GM23338 (cell line): ENCODE measurements around the gene CHRNA4. TPM values are rescaled to one million over a fixed set of nuclear protein-coding genes. Genes with fewer than 3 reads are reported as not detected.

Experiments
- ATAC-seq: fragments of 200-7000 bp; cut with Tn5 transposase; 3 replicates; pipeline ENCODE4 v1.9.1; 2020
- DNase-seq: peaks from one replicate; pipeline ENCODE4 v3.0.0-alpha.2; 2015; ENCODE audit warnings: low spot score
- H2AFZ ChIP-seq: fragments of 200-600 bp; sonication (generic); 2 replicates; pipeline ENCODE4 v1.8.0; 2016; ENCODE audit warnings: antibody characterized with exemption, mild to moderate bottlenecking, moderate library complexity
- H3F3A ChIP-seq: fragments of 200-600 bp; sonication (generic); replicated peaks from 2 replicates; pipeline ENCODE4 v1.8.0; 2017; ENCODE audit warnings: antibody characterized with exemption, mixed run types, low read depth
- H3K27ac ChIP-seq: fragments of 200-600 bp; sonication (generic); 2 replicates; pipeline ENCODE4 v1.6.1; 2016; ENCODE audit warnings: low read depth
- H3K27me3 ChIP-seq: fragments of 200-600 bp; sonication (generic); 2 replicates; pipeline ENCODE4 v1.8.0; 2016; ENCODE audit warnings: mild to moderate bottlenecking, mixed run types, moderate library complexity; ENCODE audit not compliant: insufficient read depth
- H3K36me3 ChIP-seq: fragments of 200-600 bp; sonication (generic); 2 replicates; pipeline ENCODE4 v1.8.0; 2016; ENCODE audit warnings: mild to moderate bottlenecking; ENCODE audit not compliant: insufficient read depth
- H3K4me1 ChIP-seq: fragments of 200-600 bp; sonication (generic); 2 replicates; pipeline ENCODE4 v1.8.0; 2016; ENCODE audit warnings: mild to moderate bottlenecking, moderate library complexity; ENCODE audit not compliant: insufficient read depth
- H3K4me2 ChIP-seq: fragments of 200-600 bp; sonication (generic); 2 replicates; pipeline ENCODE4 v1.7.1; 2017; ENCODE audit warnings: mixed run types
- H3K4me3 ChIP-seq: fragments of 200-600 bp; sonication (generic); 2 replicates; pipeline ENCODE4 v1.6.1; 2016; ENCODE audit warnings: mixed run types
- H3K79me2 ChIP-seq: fragments of 200-600 bp; sonication (generic); replicated peaks from 2 replicates; pipeline ENCODE4 v1.8.0; 2017; ENCODE audit warnings: mild to moderate bottlenecking; ENCODE audit not compliant: insufficient read depth
- H3K9me2 ChIP-seq: fragments of 200-600 bp; sonication (generic); 2 replicates; pipeline ENCODE4 v1.8.0; 2017; ENCODE audit not compliant: insufficient read depth
- H4K20me1 ChIP-seq: fragments of 200-600 bp; sonication (generic); replicated peaks from 2 replicates; pipeline ENCODE4 v1.8.0; 2017; ENCODE audit warnings: mild to moderate bottlenecking; ENCODE audit not compliant: insufficient read depth
- H3K27ac Mint-ChIP-seq: 2 replicates; pipeline ENCODE4 v1.8.0; 2020; ENCODE audit warnings: inconsistent platforms, mild to moderate bottlenecking, moderate library complexity, mixed read lengths
- H3K27me3 Mint-ChIP-seq: 3 replicates; pipeline ENCODE4 v1.8.0; 2022; ENCODE audit warnings: low read depth, mild to moderate bottlenecking, moderate library complexity, mixed read lengths, inconsistent platforms; ENCODE audit not compliant: insufficient read depth, poor library complexity
- H3K36me3 Mint-ChIP-seq: 3 replicates; pipeline ENCODE4 v1.8.0; 2021; ENCODE audit warnings: low read depth, mild to moderate bottlenecking, inconsistent platforms, moderate library complexity, mixed read lengths
- H3K4me1 Mint-ChIP-seq: 3 replicates; pipeline ENCODE4 v1.8.0; 2020; ENCODE audit warnings: mild to moderate bottlenecking, inconsistent platforms, mixed read lengths
- H3K4me3 Mint-ChIP-seq: 3 replicates; pipeline ENCODE4 v1.8.0; 2021; ENCODE audit warnings: moderate library complexity, mild to moderate bottlenecking, inconsistent platforms, mixed read lengths
- H3K9me3 Mint-ChIP-seq: 3 replicates; pipeline ENCODE4 v1.8.0; 2020; ENCODE audit warnings: moderate library complexity, mild to moderate bottlenecking, inconsistent platforms, mixed read lengths
- CTCF ChIP-seq, 2 experiments: fragments of 200-600 bp in 1 of 2; sonication (generic) in 1 of 2; conservative IDR thresholded peaks; 2 replicates each; pipeline versions ENCODE4 v1.5.1 to v1.6.1; 2016 to 2017; ENCODE audit warnings: antibody characterized with exemption in 2 of 2, low read depth in 2 of 2, mild to moderate bottlenecking in 2 of 2, moderate library complexity in 1 of 2
- ETS1 ChIP-seq: IDR thresholded peaks from 2 replicates; pipeline ENCODE4 v1.6.1; 2016; ENCODE audit warnings: antibody characterized with exemption
- EZH2 ChIP-seq: fragments of 200-600 bp; sonication (generic); IDR thresholded peaks from one replicate; pipeline ENCODE4 v1.8.0; 2017; ENCODE audit warnings: antibody characterized with exemption, mild to moderate bottlenecking, low read depth; ENCODE audit not compliant: unreplicated experiment
- EZH2phosphoT487 ChIP-seq: fragments of 200-600 bp; sonication (generic); IDR thresholded peaks from one replicate; pipeline ENCODE4 v1.8.1; 2018; ENCODE audit warnings: antibody characterized with exemption; ENCODE audit not compliant: unreplicated experiment
- POLR2AphosphoS5 ChIP-seq: IDR thresholded peaks from 2 replicates; pipeline ENCODE4 v1.6.1; 2016; ENCODE audit warnings: antibody characterized with exemption, low read depth
- ZNF331 ChIP-seq: fragments of 250-450 bp; sonication (Bioruptor Pico); IDR thresholded peaks from 2 replicates; pipeline ENCODE4 v1.5.0; 2020; ENCODE audit warnings: low read depth, mild to moderate bottlenecking, moderate library complexity
- polyA plus RNA-seq: library from polyadenylated mRNA; unstranded; fragments of >200 nt; fragmentation: Nextera tagmentation; extraction: Ambion mirVana; gene quantifications from 2 replicates; pipeline ENCODE4 v1.2.1, GENCODE V29; 2016
- total RNA-seq: library from RNA; depleted of rRNA; stranded (reverse); fragments of >200 nt; shearing (Covaris generic); gene quantifications from 2 replicates; pipeline ENCODE4 v1.2.3, GENCODE V29; 2014
- TF ChIP-seq, protein P1 (sequence below): IDR thresholded peaks from one replicate; pipeline ENCODE4 v1.6.1; 2018; ENCODE audit warnings: antibody characterized with exemption; ENCODE audit not compliant: unreplicated experiment

CHRNA4 gene
- total and polyA plus RNA-seq, 2 experiments from 2014 or later: 2.7 to 3.9 TPM

DNA sequence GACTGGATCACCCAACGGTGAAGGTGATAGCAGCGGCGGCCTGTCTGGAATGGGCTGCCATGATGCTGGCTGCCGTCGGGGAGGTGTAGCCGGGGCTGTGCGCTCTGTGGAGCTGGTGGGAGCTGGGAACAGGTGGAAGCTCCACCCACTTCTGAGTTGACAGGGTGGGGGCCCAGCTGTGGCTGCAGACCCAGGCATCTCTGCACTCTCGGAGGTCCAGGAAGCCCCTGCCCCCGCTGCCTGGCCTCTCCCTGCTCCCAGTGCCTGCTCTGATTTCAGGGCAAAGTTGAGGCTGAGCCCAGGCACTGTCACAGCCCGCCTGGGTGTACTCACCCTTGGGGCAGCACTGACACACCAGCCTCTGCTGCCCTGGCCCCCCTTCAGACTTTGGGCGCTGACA is 18.1 kb upstream of the CHRNA4 start (continued):
- TF ChIP-seq ETS1 (no peak), POLR2AphosphoS5 (no peak), EZH2phosphoT487 (no peak)

DNA sequence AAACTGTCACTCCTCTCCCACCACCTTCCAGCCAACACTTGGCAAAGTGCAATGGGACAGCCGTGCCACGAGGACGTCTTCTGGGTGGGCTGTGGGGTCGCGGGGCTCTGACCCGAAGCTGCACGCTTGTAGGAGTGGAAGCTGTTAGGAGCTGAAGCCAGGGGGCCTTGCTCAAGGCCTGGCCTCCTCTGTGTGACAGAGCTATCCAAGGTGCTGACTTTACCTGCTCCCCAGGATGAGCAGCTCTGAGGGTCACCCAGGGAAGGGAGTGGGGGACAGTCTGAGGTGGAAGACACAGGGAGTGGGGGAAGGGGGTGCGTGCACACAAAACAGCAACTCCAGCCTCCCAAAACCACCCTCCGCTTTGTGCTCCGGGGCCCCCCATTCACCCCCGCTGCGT is 17.5 kb upstream of the CHRNA4 start:
- no peak overlapping the region for H3K27ac Mint-ChIP-seq

More for the DNA sequence above, 17.5 kb upstream of the CHRNA4 start:
- Histone ChIP-seq H3K36me3 (no peaks in the 10 kb centered on the region), H3K4me2 (peak overlapping the region; percentile 71), H3F3A (no peaks in the 10 kb centered on the region), H3K27ac (no peak overlapping the region), H3K27me3 (no peaks in the 10 kb centered on the region), H3K4me1 (peaks cover 18% of the 10 kb centered on the region), H3K4me3 (no peak overlapping the region), H3K9me2 (no peaks in the 10 kb centered on the region), H2AFZ (no peak overlapping the region), H3K79me2 (no peaks in the 10 kb centered on the region), H4K20me1 (no peaks in the 10 kb centered on the region)
- H3K9me3 Mint-ChIP-seq: no peaks in the 10 kb centered on the region; the same call in 2 of the 3 replicates
- H3K4me1 Mint-ChIP-seq: peaks cover 27% of the 10 kb centered on the region
- peak; percentile 58 for ATAC-seq
- peak overlapping the region; percentile 40; the same call in 2 of the 3 replicates for H3K4me3 Mint-ChIP-seq
- TF ChIP-seq, protein P1, sequence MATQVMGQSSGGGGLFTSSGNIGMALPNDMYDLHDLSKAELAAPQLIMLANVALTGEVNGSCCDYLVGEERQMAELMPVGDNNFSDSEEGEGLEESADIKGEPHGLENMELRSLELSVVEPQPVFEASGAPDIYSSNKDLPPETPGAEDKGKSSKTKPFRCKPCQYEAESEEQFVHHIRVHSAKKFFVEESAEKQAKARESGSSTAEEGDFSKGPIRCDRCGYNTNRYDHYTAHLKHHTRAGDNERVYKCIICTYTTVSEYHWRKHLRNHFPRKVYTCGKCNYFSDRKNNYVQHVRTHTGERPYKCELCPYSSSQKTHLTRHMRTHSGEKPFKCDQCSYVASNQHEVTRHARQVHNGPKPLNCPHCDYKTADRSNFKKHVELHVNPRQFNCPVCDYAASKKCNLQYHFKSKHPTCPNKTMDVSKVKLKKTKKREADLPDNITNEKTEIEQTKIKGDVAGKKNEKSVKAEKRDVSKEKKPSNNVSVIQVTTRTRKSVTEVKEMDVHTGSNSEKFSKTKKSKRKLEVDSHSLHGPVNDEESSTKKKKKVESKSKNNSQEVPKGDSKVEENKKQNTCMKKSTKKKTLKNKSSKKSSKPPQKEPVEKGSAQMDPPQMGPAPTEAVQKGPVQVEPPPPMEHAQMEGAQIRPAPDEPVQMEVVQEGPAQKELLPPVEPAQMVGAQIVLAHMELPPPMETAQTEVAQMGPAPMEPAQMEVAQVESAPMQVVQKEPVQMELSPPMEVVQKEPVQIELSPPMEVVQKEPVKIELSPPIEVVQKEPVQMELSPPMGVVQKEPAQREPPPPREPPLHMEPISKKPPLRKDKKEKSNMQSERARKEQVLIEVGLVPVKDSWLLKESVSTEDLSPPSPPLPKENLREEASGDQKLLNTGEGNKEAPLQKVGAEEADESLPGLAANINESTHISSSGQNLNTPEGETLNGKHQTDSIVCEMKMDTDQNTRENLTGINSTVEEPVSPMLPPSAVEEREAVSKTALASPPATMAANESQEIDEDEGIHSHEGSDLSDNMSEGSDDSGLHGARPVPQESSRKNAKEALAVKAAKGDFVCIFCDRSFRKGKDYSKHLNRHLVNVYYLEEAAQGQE: peak; percentile 91
- TF ChIP-seq CTCF (conservative IDR thresholded peaks at IDR 0.05; ENCODE audit: low read depth in 2 of 2): peak in 1 of 2 experiments; percentile 23; a peak in 1 of 4 replicates
- TF ChIP-seq EZH2: no peak
- TF ChIP-seq ZNF331: no peak
- peaks cover 16% of the 10 kb centered on the region for H3K27me3 Mint-ChIP-seq
- no peaks in the 10 kb centered on the region for H3K36me3 Mint-ChIP-seq
- peak; percentile 76 for DNase-seq
